NCI-H748 treated with DMSO at 0.1 percent for 48 hours (cell line): ENCODE results near the gene SLC6A20.

Experiments used
- DNase-seq: peaks from one replicate; lab custom pipeline; 2025; lab: John Stamatoyannopoulos, UW

SLC6A20 gene, protein sequence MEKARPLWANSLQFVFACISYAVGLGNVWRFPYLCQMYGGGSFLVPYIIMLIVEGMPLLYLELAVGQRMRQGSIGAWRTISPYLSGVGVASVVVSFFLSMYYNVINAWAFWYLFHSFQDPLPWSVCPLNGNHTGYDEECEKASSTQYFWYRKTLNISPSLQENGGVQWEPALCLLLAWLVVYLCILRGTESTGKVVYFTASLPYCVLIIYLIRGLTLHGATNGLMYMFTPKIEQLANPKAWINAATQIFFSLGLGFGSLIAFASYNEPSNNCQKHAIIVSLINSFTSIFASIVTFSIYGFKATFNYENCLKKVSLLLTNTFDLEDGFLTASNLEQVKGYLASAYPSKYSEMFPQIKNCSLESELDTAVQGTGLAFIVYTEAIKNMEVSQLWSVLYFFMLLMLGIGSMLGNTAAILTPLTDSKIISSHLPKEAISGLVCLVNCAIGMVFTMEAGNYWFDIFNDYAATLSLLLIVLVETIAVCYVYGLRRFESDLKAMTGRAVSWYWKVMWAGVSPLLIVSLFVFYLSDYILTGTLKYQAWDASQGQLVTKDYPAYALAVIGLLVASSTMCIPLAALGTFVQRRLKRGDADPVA

DNA sequence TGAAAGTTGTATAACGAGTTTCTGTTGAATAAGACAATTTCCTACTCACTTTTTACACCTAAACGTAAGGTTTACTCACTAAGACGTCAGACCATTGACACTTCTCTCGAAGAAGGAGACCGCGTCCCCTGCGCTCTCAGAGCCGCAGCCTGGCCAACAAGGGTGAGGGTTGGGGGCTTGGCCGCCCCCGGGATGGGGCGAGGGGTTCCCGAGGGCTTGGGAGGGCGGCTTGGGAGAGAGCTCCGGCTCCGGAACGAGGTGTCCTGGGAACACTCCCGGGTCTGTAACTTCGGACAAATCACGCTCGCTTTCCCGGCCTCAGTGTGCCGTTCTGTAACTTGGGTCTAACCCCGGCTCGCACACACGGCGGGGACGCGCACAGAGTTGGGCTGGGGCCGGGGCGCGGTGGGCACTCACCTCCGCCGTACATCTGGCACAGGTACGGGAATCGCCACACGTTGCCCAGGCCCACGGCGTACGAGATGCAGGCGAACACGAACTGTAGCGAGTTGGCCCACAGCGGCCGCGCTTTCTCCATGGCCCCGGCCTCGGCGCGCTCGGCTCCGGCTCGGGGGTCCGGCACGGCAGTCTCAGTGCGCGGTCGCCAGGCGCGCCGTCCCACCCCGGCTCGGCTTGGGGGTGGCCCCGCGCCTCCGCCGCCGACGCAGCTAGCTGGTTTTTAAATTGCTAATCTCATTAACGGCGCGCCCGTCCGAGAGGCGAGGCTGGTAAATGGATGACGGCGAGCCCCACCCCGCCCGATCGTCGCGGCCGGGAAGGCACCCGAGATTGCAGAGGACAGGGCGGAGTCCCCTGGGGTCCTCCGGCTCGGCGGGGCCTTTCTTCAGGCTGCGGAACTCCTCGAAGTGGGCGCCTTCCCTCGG is at the start of gene SLC6A20:
Gene SLC6A20, minus strand, starts transcription at position 655 of the 884 bp plus-strand sequence. Its CDS starts 117 bp downstream, at position 538.
- DNase-seq, result no peak

DNA sequence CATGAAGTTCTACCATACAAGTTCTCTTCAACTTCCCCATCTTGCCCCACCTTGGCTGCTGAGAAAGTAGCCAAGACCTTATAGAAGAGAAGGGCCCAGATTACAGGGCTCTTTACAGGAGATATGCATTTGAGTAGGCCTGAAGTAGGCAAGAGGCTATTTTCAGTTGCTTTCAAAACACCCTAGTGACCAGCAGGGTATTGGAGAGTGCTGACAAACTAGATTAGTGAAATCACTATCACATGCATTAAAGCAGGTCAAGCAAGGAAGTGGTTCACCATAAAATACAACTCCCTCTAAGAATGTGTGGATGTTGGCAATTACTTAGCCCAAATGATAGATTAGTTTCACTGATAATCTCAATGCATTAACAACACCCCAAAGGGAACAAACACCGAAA is 48.3 kb upstream of the SLC6A20 start:
- no peak for DNase-seq

DNA sequence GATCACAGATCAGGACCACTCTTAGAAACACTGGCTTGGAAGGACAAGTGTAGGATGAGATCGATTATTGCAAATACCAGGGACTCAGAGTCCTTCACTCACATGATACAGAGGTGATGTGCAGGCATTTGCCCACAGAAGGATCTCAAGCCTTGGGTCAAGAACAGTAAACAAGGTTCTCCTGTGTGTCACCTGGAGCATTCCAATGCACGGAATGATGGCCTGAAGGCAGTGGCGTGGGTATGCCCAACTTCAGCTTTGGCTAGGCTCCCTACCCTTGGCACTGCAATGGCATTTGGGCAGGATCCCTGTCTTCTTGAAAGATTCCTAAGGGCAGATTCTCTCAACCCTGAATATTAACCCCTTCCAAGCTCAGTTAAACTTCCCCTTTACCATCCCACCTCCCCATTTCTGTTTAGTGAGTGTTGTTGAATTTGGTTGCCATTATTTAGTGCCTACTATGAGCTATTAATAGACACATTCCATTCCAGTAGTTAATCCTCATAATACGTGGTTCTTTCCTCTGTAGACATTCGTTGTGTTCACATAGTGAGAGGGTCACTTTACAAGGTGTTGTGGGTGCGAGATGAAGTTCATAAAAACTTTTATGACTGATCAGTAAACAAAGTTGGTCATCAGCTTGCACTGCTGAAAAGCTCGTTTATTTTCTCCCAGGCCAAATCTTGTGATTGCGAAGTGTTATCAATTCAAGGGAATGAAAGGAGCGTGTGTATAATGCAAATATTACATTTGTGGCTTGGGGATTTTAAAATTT is 46.7 kb upstream of the SLC6A20 start:
- no peak for DNase-seq

DNA sequence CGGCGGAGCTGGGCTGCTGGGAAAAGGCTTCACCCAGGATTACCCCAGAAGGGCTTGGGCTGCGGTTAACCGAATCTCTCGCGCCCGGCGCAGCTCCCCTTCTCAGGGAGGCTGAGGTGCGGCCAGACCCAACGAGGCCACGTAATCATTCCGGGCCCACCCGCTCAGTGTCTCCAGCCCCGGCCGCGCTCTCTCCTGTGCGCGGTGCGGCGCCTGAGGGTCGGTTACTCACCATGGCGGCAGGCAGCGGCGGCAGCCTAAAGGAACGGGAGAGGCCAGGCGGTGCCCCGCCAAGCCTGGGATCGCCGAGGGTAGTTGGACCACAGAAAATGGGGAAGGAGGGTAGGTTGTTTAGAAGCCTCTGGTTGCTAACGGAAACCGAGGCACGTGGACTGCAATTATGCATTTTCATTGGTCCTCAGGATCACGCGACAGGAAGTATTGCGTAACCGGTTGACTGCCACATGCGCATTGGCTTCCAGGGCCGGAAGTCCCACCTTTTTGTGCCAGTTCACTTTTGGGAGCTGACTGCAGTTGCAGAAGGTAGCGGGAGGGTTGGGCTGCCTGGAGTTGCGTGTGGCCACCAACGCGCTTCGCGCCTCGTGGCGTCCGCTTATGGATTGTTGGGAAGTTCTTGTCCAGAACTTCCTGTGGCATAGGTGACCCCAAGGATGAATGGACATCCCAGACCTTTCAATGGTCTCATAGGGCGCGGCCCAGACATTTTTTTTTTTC is 45.6 kb upstream of the SLC6A20 start, which contains the start of gene LZTFL1:
Gene LZTFL1, minus strand, starts transcription at position 363 of the 735 bp plus-strand sequence. Its CDS starts 128 bp downstream, at position 235.
- peak; percentile 83 for DNase-seq

DNA sequence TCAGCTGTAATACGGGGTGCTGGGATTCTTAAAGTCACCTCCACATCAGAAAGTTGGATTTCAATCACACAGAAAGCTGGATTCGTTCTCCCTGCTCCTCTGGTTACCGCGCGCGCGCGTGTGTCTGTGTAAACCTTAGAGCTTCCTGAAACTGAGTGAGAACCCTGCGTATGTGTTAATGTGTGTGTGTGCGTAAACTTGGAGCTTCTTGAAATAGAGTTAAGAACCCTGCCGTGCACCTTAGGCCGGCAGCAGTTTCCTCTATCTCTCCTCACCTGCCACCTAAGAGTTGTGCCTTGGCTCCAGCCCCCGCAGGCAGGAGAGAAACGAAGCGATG is 45.1 kb upstream of the SLC6A20 start:
- no peak for DNase-seq

DNA sequence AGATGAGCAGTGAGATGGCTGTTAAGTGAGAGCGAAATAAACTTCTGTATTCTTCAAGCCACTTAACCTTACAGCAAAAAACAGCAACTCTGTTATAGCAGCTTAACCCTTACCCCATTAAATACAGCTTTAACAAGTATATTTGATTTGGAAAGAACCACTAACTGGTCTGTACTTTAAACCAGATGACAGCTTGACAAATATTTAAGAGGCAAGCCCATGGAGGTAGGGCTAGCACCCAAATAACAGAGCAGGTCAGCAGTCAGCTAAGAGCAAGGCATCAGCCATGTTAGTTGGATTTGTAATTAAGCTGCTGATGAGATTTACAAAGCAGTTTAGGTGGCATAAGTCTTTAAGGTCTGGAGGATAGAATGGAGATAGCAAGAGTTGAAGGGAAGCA is 42.1 kb upstream of the SLC6A20 start:
- DNase-seq, result no peak

DNA sequence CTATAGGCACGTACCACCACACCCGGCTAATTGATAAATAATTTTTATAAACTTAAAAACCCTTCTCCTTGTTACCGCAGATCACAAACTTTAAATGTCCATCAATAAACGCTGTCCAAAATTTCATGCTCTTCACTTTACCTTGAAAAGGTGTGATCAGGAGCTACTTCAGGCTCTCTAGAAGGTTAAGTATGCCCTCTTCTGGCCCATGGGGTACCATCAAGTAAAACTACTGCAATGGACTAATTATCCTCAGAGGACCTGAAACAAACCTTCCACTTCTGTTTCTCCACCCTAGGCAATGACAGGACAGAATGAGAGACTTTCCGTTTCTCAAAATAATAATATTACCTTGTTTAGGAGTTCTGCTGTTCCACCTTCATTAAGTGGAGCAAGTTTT is 36.4 kb upstream of the SLC6A20 start:
- DNase-seq, result no peak

DNA sequence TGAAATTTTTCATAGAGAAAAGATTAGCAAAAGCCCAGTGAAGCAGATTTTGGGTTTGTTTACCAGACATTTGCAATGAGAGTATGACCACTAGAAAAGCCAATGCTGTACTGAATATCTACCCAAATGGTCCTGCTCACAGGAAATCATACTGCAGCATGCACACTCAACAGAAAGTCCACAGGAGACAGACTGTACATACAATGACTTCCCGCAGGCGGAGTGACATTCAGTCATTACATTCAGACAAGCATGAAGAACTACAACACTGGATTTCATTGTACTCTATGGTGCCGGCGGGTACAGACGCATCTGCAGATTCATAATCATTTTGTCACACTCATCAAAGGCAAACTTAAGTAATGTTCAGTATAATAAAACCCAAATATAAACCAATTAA is 33.8 kb upstream of the SLC6A20 start:
- no peak for DNase-seq

DNA sequence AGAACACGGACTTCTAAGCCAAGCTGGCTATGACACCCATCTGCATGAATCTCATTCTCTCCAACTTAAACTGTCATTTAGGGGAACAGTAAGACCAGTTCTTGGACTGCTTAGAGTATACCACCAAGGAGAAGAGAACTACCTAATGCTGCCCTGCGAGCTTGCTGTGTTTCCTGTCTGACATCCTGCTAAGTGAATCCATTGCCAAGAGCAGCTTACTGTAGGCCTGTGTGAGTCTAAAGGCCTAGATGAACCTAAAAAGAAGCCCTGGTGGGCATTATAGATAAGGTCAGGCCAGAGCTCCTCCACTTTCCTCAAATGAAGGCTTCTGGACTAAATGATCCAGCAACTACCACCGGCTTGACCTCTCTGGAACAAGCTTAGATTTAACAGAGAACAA is 30.6 kb upstream of the SLC6A20 start:
- DNase-seq, result no peak

DNA sequence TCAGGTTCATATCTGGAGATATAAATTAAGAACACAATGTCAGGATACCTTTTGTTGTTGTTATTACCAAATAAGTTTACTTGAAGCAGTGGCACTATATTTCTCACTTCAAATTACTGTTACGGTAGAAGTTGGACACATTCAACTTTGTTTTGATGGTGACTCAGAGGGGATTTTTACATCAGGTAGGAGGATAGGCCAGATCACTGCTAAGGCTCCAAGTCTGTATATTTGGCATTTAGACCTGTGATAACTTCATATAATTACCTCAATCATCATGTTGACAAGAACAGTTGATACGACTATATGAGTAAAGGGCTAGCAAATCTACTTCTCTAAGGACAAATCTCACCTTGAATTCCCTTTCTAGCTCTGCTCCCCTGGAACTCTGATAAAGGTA is 30.0 kb upstream of the SLC6A20 start:
- no peak for DNase-seq

DNA sequence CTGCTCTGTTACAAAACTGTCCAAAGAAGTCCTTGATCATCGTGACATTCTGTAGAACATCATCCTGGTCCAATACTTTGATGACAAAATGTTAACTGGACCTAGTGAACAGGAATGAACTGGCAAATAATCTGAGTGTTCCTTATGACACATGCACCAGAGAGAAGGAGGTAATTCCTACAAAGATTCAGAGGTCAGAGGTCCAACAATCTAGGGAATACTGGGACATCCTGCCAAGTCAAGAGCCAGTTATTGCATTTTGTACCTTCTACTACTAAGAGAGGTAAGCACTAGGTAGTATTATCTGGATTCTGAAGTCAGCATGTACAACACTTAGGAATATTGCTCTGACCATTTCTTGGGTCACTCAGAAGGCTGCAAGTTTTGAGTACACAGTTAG is 24.8 kb upstream of the SLC6A20 start:
- no peak for DNase-seq

DNA sequence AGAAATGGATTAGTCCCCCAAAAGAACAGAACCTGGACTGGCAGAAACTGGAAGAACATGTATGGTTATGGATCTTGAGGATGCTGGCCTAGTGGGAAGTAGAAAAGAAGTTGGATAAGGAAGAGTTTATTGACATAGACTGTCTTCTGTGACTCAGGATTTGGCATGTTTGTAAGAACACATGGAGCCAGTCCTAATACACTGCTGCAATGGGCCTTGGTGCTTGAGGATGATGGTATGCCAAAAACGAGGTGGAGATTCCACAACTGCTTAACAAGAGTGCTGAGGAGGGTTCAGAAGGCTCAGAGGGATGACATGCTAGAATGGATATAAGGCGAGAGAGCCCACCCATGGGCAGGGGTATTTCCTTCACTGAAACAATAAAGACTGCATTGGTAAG is 23.2 kb upstream of the SLC6A20 start:
- no peak for DNase-seq

DNA sequence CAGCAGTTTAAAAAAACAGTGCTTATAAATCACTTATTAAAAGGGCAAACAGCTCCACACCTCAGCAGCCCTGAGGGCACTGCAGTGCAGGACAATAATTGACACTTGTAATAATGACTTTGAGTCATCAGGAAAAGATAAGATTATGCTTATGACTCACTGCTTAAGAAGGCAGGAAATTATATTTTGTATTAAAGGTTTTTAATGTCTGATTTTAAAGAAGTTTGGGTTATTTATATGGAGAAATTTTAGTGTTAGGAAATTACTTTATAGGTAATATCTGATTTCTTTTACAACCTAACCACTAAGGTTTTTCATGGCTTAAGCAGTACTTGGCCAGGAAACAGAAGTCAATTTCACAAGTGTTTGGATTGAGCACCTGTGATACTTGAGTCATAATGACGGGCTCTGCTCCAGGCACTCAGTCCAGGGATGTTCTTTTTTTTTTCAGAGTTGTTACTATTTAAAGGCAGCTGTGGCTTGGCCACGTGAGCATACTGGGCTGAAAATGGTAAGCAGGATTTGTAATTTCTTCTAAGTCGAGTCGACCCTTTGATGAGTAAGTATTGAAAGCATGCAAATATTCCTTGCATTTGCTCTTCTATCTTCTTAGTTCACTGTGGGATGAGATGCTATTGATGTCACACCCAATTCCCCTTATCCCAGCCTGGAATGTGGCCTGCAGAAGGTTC is 21.6 kb upstream of the SLC6A20 start:
- DNase-seq, result peak; percentile 17

DNA sequence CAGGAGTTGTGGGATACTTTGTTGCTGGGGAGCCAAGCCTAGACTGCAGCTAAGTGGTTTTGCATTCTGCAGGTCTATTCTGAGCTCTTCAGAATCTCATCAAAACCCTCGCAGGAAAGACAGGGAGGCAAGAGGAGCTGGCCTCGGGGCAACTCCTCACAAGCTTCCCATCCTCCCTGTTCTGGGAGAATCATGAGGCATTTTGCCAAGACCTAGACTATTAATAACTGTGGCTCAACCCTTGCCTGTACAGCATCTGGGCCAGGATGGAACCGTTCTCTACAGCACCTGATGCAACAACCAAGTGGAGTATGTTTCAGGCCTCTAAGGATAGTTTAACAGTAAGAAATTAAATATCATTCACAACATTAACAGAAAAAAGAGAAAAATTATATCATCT is 20.2 kb upstream of the SLC6A20 start:
- no peak for DNase-seq

DNA sequence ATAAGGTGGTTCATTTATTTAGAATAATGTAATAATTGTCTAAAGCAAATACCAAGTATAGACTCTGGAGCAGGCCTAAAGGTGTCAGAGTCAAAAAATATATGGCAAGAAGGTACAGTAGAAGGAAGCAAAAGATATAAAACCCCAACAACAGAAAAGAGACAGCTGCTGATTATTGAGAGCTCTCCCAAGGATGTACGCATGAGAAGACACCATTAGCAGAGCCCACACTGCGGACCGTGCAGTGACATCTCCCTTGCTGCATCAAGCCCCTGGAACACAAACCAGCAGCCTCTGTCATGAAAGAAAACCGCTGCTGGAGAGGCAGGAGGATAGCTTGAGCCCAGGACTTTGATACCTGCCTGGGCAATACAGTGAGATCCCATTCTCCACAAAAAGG is 18.0 kb upstream of the SLC6A20 start:
- DNase-seq, result no peak

DNA sequence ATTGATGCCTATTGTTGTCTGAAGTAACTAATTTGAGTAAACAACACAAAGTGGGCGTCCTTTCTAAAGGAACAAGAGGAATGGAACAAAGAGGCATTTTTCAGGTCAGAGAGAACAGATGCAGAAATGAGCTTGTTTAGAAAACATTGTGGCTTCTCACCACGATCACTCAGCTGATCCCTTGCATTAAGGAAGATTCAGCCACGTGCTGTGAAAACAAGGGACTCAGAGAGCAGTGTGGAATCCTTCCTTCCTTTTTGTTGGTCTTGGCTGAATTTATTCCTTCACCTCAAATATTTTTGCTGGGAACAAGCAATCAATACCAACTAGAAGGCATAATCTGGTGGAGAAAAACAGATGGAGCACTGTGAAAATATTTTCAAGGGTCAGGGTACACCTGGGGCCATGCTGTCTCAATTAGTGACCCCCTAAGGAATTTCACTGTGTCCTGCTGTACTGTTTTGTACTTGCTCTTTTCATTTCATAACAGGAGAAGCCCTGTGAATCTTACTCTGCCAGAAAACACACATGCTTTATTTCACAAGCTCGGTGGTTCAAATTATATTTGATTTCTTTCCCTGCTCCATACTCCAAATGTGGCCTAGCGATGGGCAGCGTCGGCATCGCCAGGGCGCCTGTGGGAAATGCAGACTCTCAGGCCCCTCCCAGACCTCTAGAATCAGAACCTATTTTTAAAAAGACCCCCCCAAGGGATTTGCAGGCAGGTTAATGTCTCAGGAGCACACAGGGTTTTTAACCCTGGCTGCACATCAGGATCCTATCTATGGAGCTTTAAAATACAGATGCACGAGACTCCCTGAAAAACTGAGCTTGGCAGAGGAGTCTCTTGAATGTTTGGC is 11.6 kb upstream of the SLC6A20 start:
- peak; percentile 61 for DNase-seq

DNA sequence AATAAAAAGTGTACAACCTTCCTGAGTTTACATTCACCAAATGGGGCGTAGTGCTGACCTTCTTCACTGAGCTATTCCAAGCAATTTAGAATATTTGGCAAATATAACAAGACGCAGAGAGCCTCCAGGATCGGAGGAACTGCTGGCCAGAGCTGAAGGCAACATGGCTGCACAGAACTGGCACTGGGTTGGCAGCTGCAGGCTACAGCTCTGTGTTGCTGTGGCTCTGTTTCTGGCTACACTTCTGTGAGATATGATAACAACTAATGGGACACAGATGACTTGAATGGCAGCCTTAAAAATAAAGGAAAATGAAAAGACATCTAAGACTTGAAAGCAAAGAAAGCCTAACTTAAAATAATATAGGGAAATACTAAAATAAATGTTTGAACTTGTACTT is 10.8 kb upstream of the SLC6A20 start:
- peak; percentile 29 for DNase-seq

DNA sequence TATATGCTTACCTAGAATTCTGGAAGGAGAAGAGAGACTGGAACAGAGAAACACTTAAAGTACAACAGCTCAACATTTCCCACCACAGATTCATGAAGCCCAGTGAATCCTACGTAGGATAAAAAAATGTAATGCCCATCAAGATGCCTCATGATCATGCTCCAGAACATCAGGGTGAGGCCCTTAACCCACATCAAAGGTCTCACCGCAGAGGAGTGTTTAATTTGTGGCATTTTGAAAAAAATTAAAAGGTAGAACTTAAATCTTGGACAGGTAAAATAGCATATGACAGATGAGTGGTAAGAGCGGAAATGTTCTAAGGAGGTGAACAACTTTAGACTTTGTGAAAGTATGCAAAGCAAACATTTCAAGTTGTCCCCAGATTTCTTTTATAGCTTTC is 9.7 kb upstream of the SLC6A20 start:
- DNase-seq, result no peak

DNA sequence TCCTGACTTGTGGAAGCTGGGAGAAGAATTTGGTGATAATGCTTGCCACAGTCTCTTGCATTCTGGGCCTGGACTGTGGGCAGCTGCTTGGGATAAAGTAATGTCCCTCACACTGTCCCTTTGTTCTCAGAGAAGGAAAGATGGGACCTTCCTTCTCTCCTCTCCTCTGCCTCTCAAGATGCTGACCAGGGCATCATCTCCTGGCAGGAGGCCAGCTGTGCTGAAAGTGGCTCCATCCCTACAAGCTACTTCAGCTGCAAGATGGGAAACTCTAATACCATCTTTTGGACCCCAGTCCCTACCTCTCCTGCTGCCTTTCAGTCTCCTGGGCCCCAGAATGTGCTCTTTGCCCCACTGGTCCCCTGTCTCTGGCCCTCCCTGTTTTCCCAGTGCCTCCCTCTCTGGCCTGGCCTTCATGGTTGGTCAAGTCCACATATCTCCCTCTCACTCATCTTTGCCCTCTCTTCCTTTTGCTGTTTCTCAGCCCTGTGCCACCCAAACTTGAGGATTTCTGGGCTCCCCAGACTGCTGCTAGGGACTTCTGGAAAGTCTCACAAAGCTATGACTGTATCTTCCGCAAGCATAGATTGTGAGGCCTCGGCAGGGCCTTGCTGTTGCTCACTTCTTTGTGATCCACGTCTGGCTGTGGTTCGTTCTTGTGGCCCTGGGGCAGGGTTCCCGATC is 7.1 kb upstream of the SLC6A20 start:
- DNase-seq, result no peak
